ENCODE measurements around the gene FAM169A. TPM values are rescaled to one million over a fixed set of nuclear protein-coding genes. Genes with fewer than 3 reads are reported as not detected.
"Not testable (repeated sequence)": the region's sequence is repeated elsewhere in the genome, so short reads cannot be mapped to it uniquely, and the experiment has no call there.

FAM169A gene
- total and polyA plus RNA-seq, 4 donors = 0.25 to 2.8 (median 1.3) TPM

DNA sequence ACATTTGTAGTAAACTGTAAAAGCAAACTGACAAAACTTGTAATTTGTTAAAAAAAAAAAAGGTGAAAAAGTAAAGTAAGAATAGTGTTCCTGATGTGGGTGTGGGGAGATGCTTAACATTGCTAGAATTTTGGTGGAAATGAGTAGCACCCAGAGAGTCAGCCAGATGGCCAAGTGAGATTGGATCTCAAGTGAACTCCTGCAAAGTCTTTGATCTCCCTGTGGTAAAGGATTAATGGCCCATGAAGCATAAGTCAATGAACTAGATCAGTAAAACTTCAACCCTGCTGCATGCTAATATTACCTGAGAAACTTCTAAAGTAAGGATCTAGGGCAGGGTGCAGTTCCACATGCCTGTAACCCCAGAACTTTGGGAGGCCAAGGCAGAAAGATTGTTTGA lies 19.0 kb upstream of the FAM169A start:
- Histone ChIP-seq H3K36me3 (ENCODE audit: control insufficient read depth in 4 of 4, insufficient read depth in 4 of 4, low read length in 4 of 4) (no peaks in the 10 kb centered on the region), H3K9me3 (ENCODE audit: control insufficient read depth in 4 of 4, insufficient read depth in 3 of 4, low read length in 3 of 4) (no peaks in the 10 kb centered on the region), H3K4me1 (ENCODE audit: control insufficient read depth in 5 of 5, insufficient read depth in 5 of 5, low read length in 5 of 5) (no peaks in the 10 kb centered on the region), H3K4me3 (no peak overlapping the region), H3K27me3 (ENCODE audit: control insufficient read depth in 3 of 3, insufficient read depth in 3 of 3, low read length in 2 of 3) (no peaks in the 10 kb centered on the region), H3K27ac (ENCODE audit: low read depth in 1 of 2, low read length in 1 of 2) (no peak overlapping the region), H3K9ac (ENCODE audit: insufficient read depth in 1 of 2, low read length in 2 of 2) (no peak overlapping the region)
- ATAC-seq (ENCODE audit: insufficient read depth, low FRiP score) (no peak), DNase-seq (no peak)
- TF ChIP-seq, protein P1, sequence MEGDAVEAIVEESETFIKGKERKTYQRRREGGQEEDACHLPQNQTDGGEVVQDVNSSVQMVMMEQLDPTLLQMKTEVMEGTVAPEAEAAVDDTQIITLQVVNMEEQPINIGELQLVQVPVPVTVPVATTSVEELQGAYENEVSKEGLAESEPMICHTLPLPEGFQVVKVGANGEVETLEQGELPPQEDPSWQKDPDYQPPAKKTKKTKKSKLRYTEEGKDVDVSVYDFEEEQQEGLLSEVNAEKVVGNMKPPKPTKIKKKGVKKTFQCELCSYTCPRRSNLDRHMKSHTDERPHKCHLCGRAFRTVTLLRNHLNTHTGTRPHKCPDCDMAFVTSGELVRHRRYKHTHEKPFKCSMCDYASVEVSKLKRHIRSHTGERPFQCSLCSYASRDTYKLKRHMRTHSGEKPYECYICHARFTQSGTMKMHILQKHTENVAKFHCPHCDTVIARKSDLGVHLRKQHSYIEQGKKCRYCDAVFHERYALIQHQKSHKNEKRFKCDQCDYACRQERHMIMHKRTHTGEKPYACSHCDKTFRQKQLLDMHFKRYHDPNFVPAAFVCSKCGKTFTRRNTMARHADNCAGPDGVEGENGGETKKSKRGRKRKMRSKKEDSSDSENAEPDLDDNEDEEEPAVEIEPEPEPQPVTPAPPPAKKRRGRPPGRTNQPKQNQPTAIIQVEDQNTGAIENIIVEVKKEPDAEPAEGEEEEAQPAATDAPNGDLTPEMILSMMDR (IDR thresholded peaks at IDR 0.05; ENCODE audit: control extremely low read depth, extremely low read depth) = no peak

DNA sequence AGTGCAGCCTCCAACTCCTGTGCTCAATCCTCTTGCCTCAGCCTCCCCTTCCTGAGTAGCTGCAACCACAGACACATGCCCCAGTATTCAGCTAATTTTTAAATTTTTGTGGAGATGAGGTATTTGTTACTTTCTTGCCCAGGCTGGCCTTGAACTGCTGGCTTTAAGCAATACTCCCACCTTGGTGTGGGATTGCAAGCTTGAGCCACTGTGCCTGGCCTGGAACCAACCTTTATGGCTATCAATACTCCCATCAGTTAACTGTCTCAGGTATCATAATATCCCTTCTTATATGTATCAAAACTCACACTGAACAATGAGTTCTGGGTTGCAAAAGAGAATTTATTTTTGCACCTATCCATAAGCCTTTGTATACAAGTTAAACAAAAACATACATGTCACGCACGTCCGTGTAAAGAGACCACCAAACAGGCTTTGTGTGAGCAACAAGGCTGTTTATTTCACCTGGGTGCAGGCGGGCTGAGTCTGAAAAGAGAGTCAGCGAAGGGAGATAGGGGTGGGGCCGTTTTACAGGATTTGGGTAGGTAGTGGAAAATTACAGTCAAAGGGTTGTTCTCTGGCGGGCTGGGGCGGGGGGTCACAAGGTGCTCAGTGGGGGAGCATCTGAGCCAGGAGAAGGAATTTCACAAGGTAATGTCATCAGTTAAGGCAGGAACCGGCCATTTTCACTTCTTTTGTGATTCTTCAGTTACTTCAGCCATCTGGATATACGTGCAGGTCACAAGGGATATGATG lies 16.4 kb upstream of the FAM169A start:
- H3K27me3 ChIP-seq (ENCODE audit: control insufficient read depth in 3 of 3, insufficient read depth in 3 of 3, low read length in 2 of 3); H3K4me3 ChIP-seq; H3K27ac ChIP-seq (ENCODE audit: low read depth in 1 of 2, low read length in 1 of 2); H3K36me3 ChIP-seq (ENCODE audit: control insufficient read depth in 4 of 4, insufficient read depth in 4 of 4, low read length in 4 of 4); ATAC-seq (ENCODE audit: insufficient read depth, low FRiP score); H3K9ac ChIP-seq (ENCODE audit: insufficient read depth in 1 of 2, low read length in 2 of 2); H3K4me1 ChIP-seq (ENCODE audit: control insufficient read depth in 5 of 5, insufficient read depth in 5 of 5, low read length in 5 of 5); DNase-seq; H3K9me3 ChIP-seq (ENCODE audit: control insufficient read depth in 4 of 4, insufficient read depth in 3 of 4, low read length in 3 of 4): not testable (repeated sequence)
- whole genome bisulfite sequencing, 2 donors = 74 to 84% methylated on average over 10 of the region's 10 CpGs

DNA sequence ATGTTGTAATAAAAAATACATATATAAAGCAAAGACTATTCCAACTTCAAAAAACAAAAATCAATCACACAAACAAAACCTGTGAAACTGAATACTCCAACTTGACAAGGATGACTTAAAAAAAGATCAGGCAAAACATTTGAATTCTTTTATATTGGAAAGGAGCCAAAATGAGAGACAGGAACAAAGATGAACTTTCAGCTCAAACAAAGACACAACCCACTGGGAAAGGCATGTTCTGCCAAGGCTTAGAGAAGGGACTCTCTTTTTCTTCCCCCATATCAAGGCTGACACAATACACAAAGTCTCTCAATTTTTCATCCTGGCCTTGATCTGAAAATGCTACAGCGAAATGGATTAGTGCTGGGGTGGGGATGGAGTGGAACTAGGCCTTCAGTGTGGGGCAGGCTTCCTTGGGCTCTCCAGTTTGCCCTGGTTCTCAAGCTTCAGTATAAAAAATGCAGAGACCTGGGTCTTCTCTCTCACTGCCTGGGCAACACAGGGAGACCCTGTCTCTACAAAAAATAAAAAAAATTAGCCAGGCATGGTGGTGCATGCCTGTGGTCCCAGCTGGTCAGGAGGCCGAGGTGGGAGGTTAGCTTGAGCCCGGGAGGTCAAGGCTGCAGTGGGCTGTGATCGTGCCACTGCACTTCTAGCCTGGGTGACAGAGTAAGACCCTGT lies 11.6 kb upstream of the FAM169A start:
- H3K36me3 ChIP-seq (ENCODE audit: control insufficient read depth in 4 of 4, insufficient read depth in 4 of 4, low read length in 4 of 4) = no peaks in the 10 kb centered on the region

More for the DNA sequence above, 11.6 kb upstream of the FAM169A start:
- no peak for ATAC-seq (ENCODE audit: insufficient read depth, low FRiP score)
- no peak overlapping the region for H3K4me3 ChIP-seq
- H3K9ac ChIP-seq (ENCODE audit: insufficient read depth in 1 of 2, low read length in 2 of 2) = no peak overlapping the region
- DNase-seq = peak in 1 of 3 donors; percentile 13
- peaks cover 0 to 4% (median 0%) of the 10 kb centered on the region in 5 donors for H3K4me1 ChIP-seq (ENCODE audit: control insufficient read depth in 5 of 5, insufficient read depth in 5 of 5, low read length in 5 of 5)
- H3K9me3 ChIP-seq (ENCODE audit: control insufficient read depth in 4 of 4, insufficient read depth in 3 of 4, low read length in 3 of 4) = no peaks in the 10 kb centered on the region
- WGBS, 2 donors = 86 to 96% methylated on average over 4 of the region's 4 CpGs
- H3K27me3 ChIP-seq (ENCODE audit: control insufficient read depth in 3 of 3, insufficient read depth in 3 of 3, low read length in 2 of 3) = no peaks in the 10 kb centered on the region
- TF ChIP-seq, protein P1 (IDR thresholded peaks at IDR 0.05; ENCODE audit: control extremely low read depth, extremely low read depth) = no peak
- H3K27ac ChIP-seq (ENCODE audit: low read depth in 1 of 2, low read length in 1 of 2) = no peak overlapping the region
